GM12878 (cell line): ENCODE data around the gene MPV17. TPM values are rescaled to one million over a fixed set of nuclear protein-coding genes. Genes with fewer than 3 reads are reported as not detected.

ENCODE experiments used
- ATAC-seq: fragments of 200-7000 bp; cut with Tn5 transposase; 3 replicates; pipeline ENCODE4 v1.9.1; 2020; ENCODE audit warnings: mild to moderate bottlenecking, moderate library complexity
- BruUV-seq: library from RNA; stranded (reverse); fragments of 400-500 nt; replicated peaks from 2 replicates; lab custom pipeline; 2021; lab: Mats Ljungman, UMichigan
- CTCF ChIA-PET: fragments of 300-600 bp; sonication (Branson Sonifier 250); formaldehyde crosslinking; extraction: SDS; loops from one replicate; lab custom pipeline; 2021; ENCODE audit warnings: inconsistent platforms; lab: Yijun Ruan, JAX
- POLR2A ChIA-PET: fragments of 350-600 bp; formaldehyde crosslinking; extraction: SDS; loops from one replicate; lab custom pipeline; 2021; ENCODE audit warnings: inconsistent platforms; lab: Charles Lee
- RAD21 ChIA-PET: fragments of 300-600 bp; sonication (Branson Sonifier 250); formaldehyde crosslinking; loops from one replicate; lab custom pipeline; 2023; ENCODE audit warnings: antibody characterized with exemption; ENCODE audit not compliant: unreplicated experiment; lab: Charles Lee
- SMC1A ChIA-PET: fragments of 300-600 bp; sonication (Branson Sonifier 250); formaldehyde crosslinking; loops from one replicate; lab custom pipeline; 2023; ENCODE audit not compliant: unreplicated experiment, uncharacterized antibody; lab: Charles Lee
- DNase-seq: peaks from one replicate; pipeline ENCODE4 v3.0.0-alpha.2; 2011; ENCODE audit warnings: low read depth, low spot score
- FAIRE-seq: peaks from 3 replicates; lab custom pipeline; 2011; peaks lifted over from hg19 to GRCh38; lab: Jason Lieb, UNC
- H2AFZ ChIP-seq: 2 replicates; pipeline ENCODE4 v1.6.0; 2011; ENCODE audit warnings: low read depth, low read length, control low read depth; ENCODE audit not compliant: control insufficient read depth
- H3K27ac ChIP-seq: 2 replicates; pipeline ENCODE4 v1.5.1; 2011; ENCODE audit warnings: control low read depth; ENCODE audit not compliant: control insufficient read depth, insufficient read depth
- H3K27me3 ChIP-seq, 2 experiments: replicated peaks in 1 of 2; 2 replicates each; pipeline versions ENCODE4 v1.6.0 to v1.6.1; 2011; ENCODE audit warnings: low read length in 1 of 2; ENCODE audit not compliant: control insufficient read depth in 2 of 2, insufficient read depth in 2 of 2
- H3K36me3 ChIP-seq, 2 experiments: 2 replicates each; pipeline ENCODE4 v1.5.1; 2011; ENCODE audit warnings: low read length in 1 of 2; ENCODE audit not compliant: control insufficient read depth in 2 of 2, insufficient read depth in 2 of 2
- H3K4me1 ChIP-seq: 2 replicates; pipeline ENCODE4 v1.6.1; 2011; ENCODE audit warnings: mild to moderate bottlenecking, low read length, moderate library complexity, mixed read lengths; ENCODE audit not compliant: control insufficient read depth, insufficient read depth
- H3K4me2 ChIP-seq: 2 replicates; pipeline ENCODE4 v1.6.0; 2011; ENCODE audit warnings: control low read depth; ENCODE audit not compliant: control insufficient read depth, insufficient read depth
- H3K4me3 ChIP-seq: fragments of 200-600 bp; sonication (generic); 2 replicates; pipeline ENCODE4 v1.5.1; 2016
- H3K79me2 ChIP-seq: 2 replicates; pipeline ENCODE4 v1.6.0; 2011; ENCODE audit warnings: low read length; ENCODE audit not compliant: control insufficient read depth, insufficient read depth
- H3K9ac ChIP-seq: 2 replicates; pipeline ENCODE4 v1.8.0; 2011; ENCODE audit warnings: low read length, control low read depth, mixed read lengths; ENCODE audit not compliant: control insufficient read depth, insufficient read depth
- H3K9me3 ChIP-seq: replicated peaks from 3 replicates; pipeline ENCODE4 v1.5.1; 2011; ENCODE audit warnings: mild to moderate bottlenecking, low read length; ENCODE audit not compliant: control insufficient read depth, insufficient read depth
- H4K20me1 ChIP-seq: 2 replicates; pipeline ENCODE4 v1.6.0; 2011; ENCODE audit not compliant: control insufficient read depth, insufficient read depth
- BCL3 ChIP-seq: IDR thresholded peaks from 2 replicates; pipeline ENCODE4 v1.6.1; 2011; ENCODE audit warnings: borderline replicate concordance, low read depth, mild to moderate bottlenecking, moderate library complexity, low read length; ENCODE audit not compliant: insufficient read depth, poor library complexity, severe bottlenecking
- FOXM1 ChIP-seq: IDR thresholded peaks from 2 replicates; pipeline ENCODE4 v1.6.1; 2012; ENCODE audit warnings: low read depth, mild to moderate bottlenecking, inconsistent platforms, low read length, moderate library complexity
- HDAC6 ChIP-seq: fragments of 200-600 bp; sonication (generic); IDR thresholded peaks from one replicate; pipeline ENCODE4 v1.8.0; 2017; ENCODE audit warnings: antibody characterized with exemption; ENCODE audit not compliant: unreplicated experiment
- IKZF2 ChIP-seq, 2 experiments: fragments of 450-650 bp; IDR thresholded peaks; 2 replicates each; pipeline ENCODE4 v1.6.1; 2017; ENCODE audit warnings: mild to moderate bottlenecking in 2 of 2, moderate library complexity in 2 of 2
- POLR2A ChIP-seq: IDR thresholded peaks from 2 replicates; pipeline ENCODE4 v1.6.1; 2011; ENCODE audit warnings: low read depth, mild to moderate bottlenecking, low read length
- RAD21 ChIP-seq: IDR thresholded peaks from 2 replicates; pipeline ENCODE4 v1.6.1; 2011; ENCODE audit warnings: mild to moderate bottlenecking, low read depth, low read length, moderate library complexity; ENCODE audit not compliant: insufficient read depth
- RCOR1 ChIP-seq: conservative IDR thresholded peaks from 2 replicates; pipeline ENCODE4 v1.6.1; 2012; ENCODE audit warnings: low read depth, low read length, improper control_type of control experiment
- RUNX3 ChIP-seq: IDR thresholded peaks from 2 replicates; pipeline ENCODE4 v1.6.1; 2012; ENCODE audit warnings: low read length, inconsistent platforms
- SIN3A ChIP-seq: IDR thresholded peaks from 2 replicates; pipeline ENCODE4 v1.6.1; 2012; ENCODE audit warnings: low read depth, low read length, improper control_type of control experiment
- TAF1 ChIP-seq: IDR thresholded peaks from 2 replicates; pipeline ENCODE4 v1.6.1; 2011; ENCODE audit warnings: mild to moderate bottlenecking, low read depth, low read length, borderline replicate concordance
- TARDBP ChIP-seq: IDR thresholded peaks from 2 replicates; pipeline ENCODE4 v1.6.1; 2016; ENCODE audit warnings: borderline replicate concordance
- TCF12 ChIP-seq: IDR thresholded peaks from 2 replicates; pipeline ENCODE4 v1.6.1; 2011; ENCODE audit warnings: low read depth, mild to moderate bottlenecking, low read length
- WRNIP1 ChIP-seq: IDR thresholded peaks from 2 replicates; pipeline ENCODE4 v1.6.1; 2011; ENCODE audit warnings: low read depth, low read length, improper control_type of control experiment, borderline replicate concordance
- ZBTB11 ChIP-seq: fragments of 450-650 bp; formaldehyde crosslinking; IDR thresholded peaks from 2 replicates; pipeline ENCODE4 v1.5.0; 2022; ENCODE audit warnings: mild to moderate bottlenecking, missing genetic modification characterization
- WGBS: methylation state at CpG from one replicate; pipeline ENCODE4 v1.1.6; 2016; ENCODE audit warnings: low lambda C conversion rate; ENCODE audit not compliant: insufficient replicate concordance, insufficient coverage; ENCODE audit errors: missing lambda C conversion rate; 5-methylcytosine and 5-hydroxymethylcytosine counted together
- in situ Hi-C: fragments of 300-500 bp; cut with MboI; formaldehyde crosslinking; loops from 9 replicates; pipeline ENCODE4 v1.14.3; 2018; ENCODE audit warnings: mixed read lengths
- intact Hi-C: fragments of 100-400 bp; cut with micrococcal nuclease; formaldehyde crosslinking; loops from one replicate; pipeline ENCODE4 v1.14.2; 2022; ENCODE audit not compliant: unreplicated experiment
- polyA plus RNA-seq, 11 experiments: library from polyadenylated mRNA; depleted of rRNA in 4 of 11; unstranded in 6 of 11; stranded (reverse) in 5 of 11; fragments of >200 nt; fragmentation: Nextera tagmentation in 4 of 11; fragmentation: Illumina TruSeq in 1 of 11; extraction: Ambion mirVana in 4 of 11; extraction: Trizol in 1 of 11; gene quantifications; 1 replicate in 1 of 11; 2 replicates in 10 of 11; pipeline versions ENCODE4 v1.2.1 to v1.2.3, GENCODE V29; 2011 to 2016; ENCODE audit warnings: inconsistent platforms in 2 of 11, missing spikeins in 2 of 11, low read depth in 1 of 11
- total RNA-seq, 4 experiments: library from RNA; depleted of rRNA in 3 of 4; stranded (reverse); fragments of >200 nt in 3 of 4; fragmentation: Illumina TruSeq in 1 of 4; extraction: Trizol in 1 of 4; gene quantifications; 2 replicates each; pipeline versions ENCODE4 v1.2.1 to v1.2.3, GENCODE V29; 2013 to 2021
- TF ChIP-seq, protein P1 (sequence below): fragments of 450-650 bp; IDR thresholded peaks from 2 replicates; pipeline ENCODE4 v1.6.1; 2018; ENCODE audit warnings: mild to moderate bottlenecking, low read depth, moderate library complexity; ENCODE audit not compliant: partially characterized antibody

MPV17 gene
- total and polyA plus RNA-seq, 10 of the 15 experiments (the other 5 are each of a cell fraction or from before 2014, with no cell fraction given) = 63.4 to 143 (median 89.0) TPM

DNA sequence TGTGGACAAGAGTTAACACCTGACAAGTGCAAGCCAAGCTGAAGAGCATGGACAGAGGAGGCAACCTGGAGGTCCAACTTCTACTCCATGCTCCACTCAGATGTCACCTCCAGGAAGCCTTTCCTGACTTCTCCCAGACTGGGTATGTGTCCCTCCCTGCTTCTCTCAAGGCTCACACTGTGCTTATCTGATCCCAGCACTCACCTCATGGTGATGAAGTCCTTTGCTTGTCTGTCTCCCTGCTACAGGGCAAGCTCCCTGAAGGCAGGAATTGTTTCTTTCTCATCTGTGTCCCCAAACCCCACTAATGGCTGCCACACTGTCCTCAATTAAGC is 57.4 kb downstream of the MPV17 start (continued):
- TF ChIP-seq TCF12 (no peak), SIN3A (no peak), BCL3 (no peak)

DNA sequence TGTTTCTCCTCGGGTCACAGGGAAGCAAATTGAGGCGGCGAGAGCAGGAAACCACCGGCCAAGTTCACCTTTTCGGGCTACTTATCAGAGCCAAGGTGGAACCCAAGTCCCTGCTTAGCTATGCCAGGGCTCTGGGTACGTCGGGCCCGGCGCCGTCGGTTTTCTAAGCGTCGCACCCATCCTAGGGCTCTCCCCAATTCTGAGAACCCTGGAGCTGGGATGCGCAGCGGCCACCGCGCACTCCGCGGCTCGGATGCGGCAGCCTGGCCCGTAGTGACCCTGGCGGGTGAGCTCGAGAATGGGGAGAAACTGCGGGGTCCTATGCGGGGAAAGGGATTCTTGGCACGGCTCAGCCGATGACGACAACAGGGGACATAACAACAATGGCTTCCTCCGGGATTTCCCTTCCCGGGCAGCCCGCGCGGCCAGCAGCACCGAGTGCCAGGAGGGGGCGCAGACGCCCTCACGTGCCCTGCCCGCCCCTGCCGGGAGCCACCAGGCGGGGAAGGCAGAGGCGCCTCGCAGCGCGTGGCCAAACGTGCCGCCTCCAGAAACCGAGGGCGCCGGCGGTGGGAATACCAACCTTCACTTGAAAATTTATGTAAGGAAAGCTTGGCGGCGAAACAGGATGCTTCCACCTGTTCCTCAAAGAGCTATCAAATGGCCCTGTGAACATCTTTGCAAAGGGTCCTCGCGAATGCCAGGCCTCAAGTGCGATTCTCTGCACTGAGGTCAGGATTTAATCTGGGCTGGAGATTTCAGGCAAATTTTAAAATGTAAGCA is 58.0 kb downstream of the MPV17 start:
- Histone ChIP-seq H3K9ac (peak overlapping the region; percentile 16; the same call in 1 of the 2 replicates), H3K9me3 (no peaks in the 10 kb centered on the region), H3K79me2 (no peaks in the 10 kb centered on the region), H3K27ac (no peak overlapping the region), H2AFZ (peak overlapping the region; percentile 79), H3K36me3 (no peaks in the 10 kb centered on the region), H3K4me3 (peak overlapping the region; percentile 76), H4K20me1 (no peaks in the 10 kb centered on the region), H3K4me2 (peak overlapping the region; percentile 98), H3K4me1 (peaks cover 18% of the 10 kb centered on the region), H3K27me3 (peaks cover 23 to 41% of the 10 kb centered on the region in 2 experiments)
- FAIRE-seq (no peak), DNase-seq (no peak), ATAC-seq (peak; percentile 80)
- ChIA-PET SMC1A (interaction anchor here (1.6 to 4.2 kb wide), 2 partner anchors 14 to 38 kb away, joined by 3 to 20 read pairs; no protein-coding TSS in a partner anchor), POLR2A (interaction anchor here (0.9 kb wide), 1 partner anchor 625 kb away, joined by 3 read pairs; the partner anchor contains the start of genes BABAM2 and RBKS), CTCF (interaction anchor here (0.7 to 7.9 kb wide), 8 partner anchors 9 to 419 kb away, joined by 3 to 52 read pairs (median 5); no protein-coding TSS in a partner anchor), RAD21 (interaction anchor here (1.9 to 3.6 kb wide), 2 partner anchors 8 to 15 kb away, joined by 5 to 16 read pairs; no protein-coding TSS in a partner anchor)
- intact Hi-C loops = no loop called here
- in situ Hi-C loops = no loop called here
- 6% methylated on average over 56 of the region's 56 CpGs for WGBS
- no TSS peak for BruUV-seq
- no peak for TF ChIP-seq POLR2A
- peak; percentile 17 to 38; a peak in 1 of 4 replicates for TF ChIP-seq IKZF2 (IDR thresholded peaks at IDR 0.05)
- TF ChIP-seq RCOR1 = no peak
- TF ChIP-seq TARDBP = no peak
- no peak for TF ChIP-seq ZBTB11
- no peak for TF ChIP-seq FOXM1
- TF ChIP-seq WRNIP1 = no peak
- peak; percentile 88 for TF ChIP-seq HDAC6
- no peak for TF ChIP-seq TAF1
- no peak for TF ChIP-seq RAD21
- TF ChIP-seq, protein P1, sequence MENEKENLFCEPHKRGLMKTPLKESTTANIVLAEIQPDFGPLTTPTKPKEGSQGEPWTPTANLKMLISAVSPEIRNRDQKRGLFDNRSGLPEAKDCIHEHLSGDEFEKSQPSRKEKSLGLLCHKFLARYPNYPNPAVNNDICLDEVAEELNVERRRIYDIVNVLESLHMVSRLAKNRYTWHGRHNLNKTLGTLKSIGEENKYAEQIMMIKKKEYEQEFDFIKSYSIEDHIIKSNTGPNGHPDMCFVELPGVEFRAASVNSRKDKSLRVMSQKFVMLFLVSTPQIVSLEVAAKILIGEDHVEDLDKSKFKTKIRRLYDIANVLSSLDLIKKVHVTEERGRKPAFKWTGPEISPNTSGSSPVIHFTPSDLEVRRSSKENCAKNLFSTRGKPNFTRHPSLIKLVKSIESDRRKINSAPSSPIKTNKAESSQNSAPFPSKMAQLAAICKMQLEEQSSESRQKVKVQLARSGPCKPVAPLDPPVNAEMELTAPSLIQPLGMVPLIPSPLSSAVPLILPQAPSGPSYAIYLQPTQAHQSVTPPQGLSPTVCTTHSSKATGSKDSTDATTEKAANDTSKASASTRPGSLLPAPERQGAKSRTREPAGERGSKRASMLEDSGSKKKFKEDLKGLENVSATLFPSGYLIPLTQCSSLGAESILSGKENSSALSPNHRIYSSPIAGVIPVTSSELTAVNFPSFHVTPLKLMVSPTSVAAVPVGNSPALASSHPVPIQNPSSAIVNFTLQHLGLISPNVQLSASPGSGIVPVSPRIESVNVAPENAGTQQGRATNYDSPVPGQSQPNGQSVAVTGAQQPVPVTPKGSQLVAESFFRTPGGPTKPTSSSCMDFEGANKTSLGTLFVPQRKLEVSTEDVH = no peak
- no peak for TF ChIP-seq RUNX3
